PC-9 (cell line): ENCODE results near the gene DDX55. TPM values are rescaled to one million over a fixed set of nuclear protein-coding genes. Genes with fewer than 3 reads are reported as not detected.

Experiments
- BruUV-seq: library from RNA; stranded (reverse); fragments of 400-500 nt; replicated peaks from 2 replicates; lab custom pipeline; 2021; lab: Mats Ljungman, UMichigan
- CTCF ChIA-PET: fragments of 300-600 bp; sonication (Branson Sonifier 250); formaldehyde crosslinking; loops from one replicate; lab custom pipeline; 2022; ENCODE audit warnings: antibody characterized with exemption; lab: Charles Lee
- POLR2A ChIA-PET: fragments of 300-600 bp; sonication (Branson Sonifier 250); formaldehyde crosslinking; loops from one replicate; lab custom pipeline; 2022; ENCODE audit warnings: antibody characterized with exemption; ENCODE audit not compliant: unreplicated experiment; lab: Charles Lee
- DNase-seq, 2 experiments: peaks; one replicate each; pipeline versions ENCODE4 v3.0.0 to v3.0.0-alpha.2; 2015 to 2022; ENCODE audit warnings: mixed read lengths in 1 of 2
- H2AFZ ChIP-seq: fragments of 200-600 bp; sonication (generic); 2 replicates; pipeline ENCODE4 v1.8.1; 2017; ENCODE audit warnings: antibody characterized with exemption
- H3F3A ChIP-seq: fragments of 200-600 bp; sonication (generic); 2 replicates; pipeline ENCODE4 v1.8.1; 2017; ENCODE audit warnings: antibody characterized with exemption, mild to moderate bottlenecking, low read depth; ENCODE audit not compliant: insufficient read depth
- H3K27ac ChIP-seq: fragments of 200-600 bp; sonication (generic); 2 replicates; pipeline ENCODE4 v1.6.1; 2016; ENCODE audit warnings: mixed run types
- H3K27me3 ChIP-seq: fragments of 200-600 bp; sonication (generic); 2 replicates; pipeline ENCODE4 v1.6.1; 2016; ENCODE audit warnings: low read depth, mixed run types; ENCODE audit not compliant: insufficient read depth
- H3K36me3 ChIP-seq: fragments of 200-600 bp; sonication (generic); 2 replicates; pipeline ENCODE4 v1.6.1; 2016; ENCODE audit warnings: low read depth, mixed run types
- H3K4me1 ChIP-seq: fragments of 200-600 bp; sonication (generic); replicated peaks from 2 replicates; pipeline ENCODE4 v1.6.1; 2016; ENCODE audit warnings: mixed run types; ENCODE audit not compliant: insufficient read depth
- H3K4me2 ChIP-seq: fragments of 200-600 bp; sonication (generic); 2 replicates; pipeline ENCODE4 v1.6.1; 2017; ENCODE audit warnings: mixed run types
- H3K4me3 ChIP-seq: fragments of 200-600 bp; sonication (generic); 2 replicates; pipeline ENCODE4 v1.6.1; 2016; ENCODE audit warnings: mixed run types
- H3K79me2 ChIP-seq: fragments of 200-600 bp; sonication (generic); 2 replicates; pipeline ENCODE4 v1.6.1; 2017; ENCODE audit warnings: low read depth, mixed run types
- H3K9me2 ChIP-seq: fragments of 200-600 bp; sonication (generic); 2 replicates; pipeline ENCODE4 v1.8.1; 2017; ENCODE audit warnings: mild to moderate bottlenecking; ENCODE audit not compliant: insufficient read depth
- H3K9me3 ChIP-seq: fragments of 200-600 bp; sonication (generic); 2 replicates; pipeline ENCODE4 v1.8.1; 2016; ENCODE audit warnings: low read depth; ENCODE audit not compliant: insufficient read depth
- H4K20me1 ChIP-seq: fragments of 200-600 bp; sonication (generic); 2 replicates; pipeline ENCODE4 v1.8.1; 2017; ENCODE audit not compliant: insufficient read depth
- EZH2 ChIP-seq: fragments of 200-600 bp; sonication (generic); IDR thresholded peaks from 2 replicates; pipeline ENCODE4 v1.8.0; 2017; ENCODE audit warnings: antibody characterized with exemption, low read depth
- intact Hi-C: fragments of 100-400 bp; cut with micrococcal nuclease; formaldehyde crosslinking; loops from one replicate; pipeline ENCODE4 v1.10.0; 2022; ENCODE audit not compliant: unreplicated experiment
- total RNA-seq: library from RNA; stranded (reverse); gene quantifications from 2 replicates; pipeline ENCODE4 v1.2.3, GENCODE V29; 2021
- TF ChIP-seq, protein P1 (sequence below): fragments of 200-600 bp; sonication (generic); conservative IDR thresholded peaks from 2 replicates; pipeline ENCODE4 v1.6.1; 2017; ENCODE audit warnings: mixed run types, antibody characterized with exemption, mild to moderate bottlenecking, moderate library complexity

The DDX55 gene
- total RNA-seq, 1 experiment from 2014 or later, result 17.5 TPM

- peaks cover 17% of the 10 kb centered on the region; the same call in 1 of the 2 replicates for H3K4me1 ChIP-seq
- BruUV-seq, result no TSS peak
- H3K4me2 ChIP-seq, result no peak overlapping the region
- H3K36me3 ChIP-seq, result peaks cover 27% of the 10 kb centered on the region
- H2AFZ ChIP-seq, result no peak overlapping the region
- no peak for DNase-seq
- peaks cover 43% of the 10 kb centered on the region for H3F3A ChIP-seq
- POLR2A ChIA-PET, result interaction anchor here (0.6 kb wide), 1 partner anchor 21 kb away, joined by 10 read pairs; no protein-coding TSS in a partner anchor
- H3K4me3 ChIP-seq, result no peak overlapping the region
- CTCF ChIA-PET, result no interaction called here
- intact Hi-C loops, result no loop called here
- no peaks in the 10 kb centered on the region for H3K27me3 ChIP-seq
- H3K9me3 ChIP-seq, result no peaks in the 10 kb centered on the region
- no peaks in the 10 kb centered on the region for H3K9me2 ChIP-seq
- peaks cover 30% of the 10 kb centered on the region for H3K79me2 ChIP-seq
- peaks cover 20% of the 10 kb centered on the region for H4K20me1 ChIP-seq
- TF ChIP-seq, protein P1, sequence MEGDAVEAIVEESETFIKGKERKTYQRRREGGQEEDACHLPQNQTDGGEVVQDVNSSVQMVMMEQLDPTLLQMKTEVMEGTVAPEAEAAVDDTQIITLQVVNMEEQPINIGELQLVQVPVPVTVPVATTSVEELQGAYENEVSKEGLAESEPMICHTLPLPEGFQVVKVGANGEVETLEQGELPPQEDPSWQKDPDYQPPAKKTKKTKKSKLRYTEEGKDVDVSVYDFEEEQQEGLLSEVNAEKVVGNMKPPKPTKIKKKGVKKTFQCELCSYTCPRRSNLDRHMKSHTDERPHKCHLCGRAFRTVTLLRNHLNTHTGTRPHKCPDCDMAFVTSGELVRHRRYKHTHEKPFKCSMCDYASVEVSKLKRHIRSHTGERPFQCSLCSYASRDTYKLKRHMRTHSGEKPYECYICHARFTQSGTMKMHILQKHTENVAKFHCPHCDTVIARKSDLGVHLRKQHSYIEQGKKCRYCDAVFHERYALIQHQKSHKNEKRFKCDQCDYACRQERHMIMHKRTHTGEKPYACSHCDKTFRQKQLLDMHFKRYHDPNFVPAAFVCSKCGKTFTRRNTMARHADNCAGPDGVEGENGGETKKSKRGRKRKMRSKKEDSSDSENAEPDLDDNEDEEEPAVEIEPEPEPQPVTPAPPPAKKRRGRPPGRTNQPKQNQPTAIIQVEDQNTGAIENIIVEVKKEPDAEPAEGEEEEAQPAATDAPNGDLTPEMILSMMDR, result no peak
- TF ChIP-seq EZH2, result no peak
- peak overlapping the region; percentile 9; the same call in 1 of the 2 replicates for H3K27ac ChIP-seq
Measured at GRCh38 chr12:123598522-123598921, 3.4 kb upstream of the DDX55 start.

GRCh38 chr12:123599310-123599709 is 2.6 kb upstream of the DDX55 start:
- no peaks in the 10 kb centered on the region for H3K9me2 ChIP-seq
- intact Hi-C loops, result no loop called here
- H3K4me2 ChIP-seq, result no peak overlapping the region
- H3F3A ChIP-seq, result peaks cover 45% of the 10 kb centered on the region
- H3K9me3 ChIP-seq, result no peaks in the 10 kb centered on the region
- H3K36me3 ChIP-seq, result peaks cover 26% of the 10 kb centered on the region
- no peak for DNase-seq
- TF ChIP-seq, protein P1, result no peak
- no peak for TF ChIP-seq EZH2
- no TSS peak for BruUV-seq
- CTCF ChIA-PET, result no interaction called here
- no peaks in the 10 kb centered on the region for H3K27me3 ChIP-seq
- no peak overlapping the region for H3K27ac ChIP-seq
- peaks cover 33% of the 10 kb centered on the region for H3K79me2 ChIP-seq
- POLR2A ChIA-PET, result no interaction called here
- peaks cover 20% of the 10 kb centered on the region for H4K20me1 ChIP-seq
- H3K4me1 ChIP-seq, result peaks cover 17% of the 10 kb centered on the region; the same call in 1 of the 2 replicates
- no peak overlapping the region for H3K4me3 ChIP-seq
- H2AFZ ChIP-seq, result no peak overlapping the region

GRCh38 chr12:123599721-123600120 is 2.2 kb upstream of the DDX55 start:
- H3K79me2 ChIP-seq, result peaks cover 35% of the 10 kb centered on the region
- H3K4me3 ChIP-seq, result no peak overlapping the region
- intact Hi-C loops, result loop anchor here (10.0 kb wide), 1 partner anchor 625 kb away; the partner anchor contains the start of gene OGFOD2
- CTCF ChIA-PET, result no interaction called here
- BruUV-seq, result no TSS peak
- no peaks in the 10 kb centered on the region for H3K9me2 ChIP-seq
- H3F3A ChIP-seq, result peaks cover 42% of the 10 kb centered on the region
- TF ChIP-seq, protein P1, result no peak
- TF ChIP-seq EZH2, result no peak
- no peak overlapping the region for H2AFZ ChIP-seq
- H3K27me3 ChIP-seq, result no peaks in the 10 kb centered on the region
- peaks cover 21% of the 10 kb centered on the region for H4K20me1 ChIP-seq
- H3K9me3 ChIP-seq, result no peaks in the 10 kb centered on the region
- no peak overlapping the region for H3K27ac ChIP-seq
- peaks cover 23% of the 10 kb centered on the region for H3K36me3 ChIP-seq
- POLR2A ChIA-PET, result no interaction called here
- DNase-seq, result no peak
- H3K4me2 ChIP-seq, result no peak overlapping the region
- H3K4me1 ChIP-seq, result peaks cover 17% of the 10 kb centered on the region; the same call in 1 of the 2 replicates
